Activated T-cell treated with anti-CD3 and anti-CD28 coated beads, Interleukin-2, amount 50 U/mL, for 1 hour (primary cell): ENCODE measurements around the gene CDK15.

ENCODE experiments used
- DNase-seq: peaks from one replicate; pipeline ENCODE4 v3.0.0-alpha.2; 2020

Gene CDK15

DNA sequence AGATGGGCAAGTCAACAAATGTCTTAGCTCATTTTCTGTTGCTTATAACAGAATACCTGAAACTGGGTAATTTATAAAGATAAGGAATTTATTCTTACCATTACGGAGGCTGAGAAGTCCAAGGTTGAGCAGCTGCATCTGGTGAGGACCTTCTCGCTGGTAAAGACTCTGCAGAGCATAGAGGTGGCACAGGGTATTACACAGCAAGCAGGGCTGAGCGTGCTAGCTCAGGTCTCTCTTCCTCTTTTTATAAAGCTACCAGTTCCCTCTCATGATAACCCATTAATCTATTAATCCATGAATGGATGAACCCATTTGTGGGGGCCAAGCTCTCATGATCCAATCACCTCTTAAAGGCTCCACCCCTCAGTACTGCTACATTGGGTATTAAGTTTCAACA, 109.1 kb downstream of the CDK15 start:
- DNase-seq: no peak

DNA sequence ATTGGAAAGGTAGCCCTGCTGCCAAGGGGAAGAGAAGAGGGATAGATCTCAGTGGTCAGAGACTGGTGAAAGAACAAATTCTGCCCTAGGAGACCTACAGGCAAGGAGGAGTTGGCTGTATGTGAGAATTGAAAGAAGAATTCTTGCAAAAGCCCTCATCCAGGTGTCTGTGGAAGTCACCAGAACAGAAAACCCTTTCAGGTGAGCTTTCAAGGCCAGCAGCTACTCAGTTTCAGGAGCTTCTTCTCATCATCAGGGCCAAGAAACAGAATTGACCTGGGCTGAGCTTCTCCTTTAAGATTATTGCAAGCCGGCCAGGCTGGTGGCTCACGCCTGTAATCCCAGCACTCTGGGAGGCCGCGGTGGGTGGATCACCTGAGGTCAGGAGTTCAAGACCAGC, 110.2 kb downstream of the CDK15 start:
- no peak for DNase-seq

DNA sequence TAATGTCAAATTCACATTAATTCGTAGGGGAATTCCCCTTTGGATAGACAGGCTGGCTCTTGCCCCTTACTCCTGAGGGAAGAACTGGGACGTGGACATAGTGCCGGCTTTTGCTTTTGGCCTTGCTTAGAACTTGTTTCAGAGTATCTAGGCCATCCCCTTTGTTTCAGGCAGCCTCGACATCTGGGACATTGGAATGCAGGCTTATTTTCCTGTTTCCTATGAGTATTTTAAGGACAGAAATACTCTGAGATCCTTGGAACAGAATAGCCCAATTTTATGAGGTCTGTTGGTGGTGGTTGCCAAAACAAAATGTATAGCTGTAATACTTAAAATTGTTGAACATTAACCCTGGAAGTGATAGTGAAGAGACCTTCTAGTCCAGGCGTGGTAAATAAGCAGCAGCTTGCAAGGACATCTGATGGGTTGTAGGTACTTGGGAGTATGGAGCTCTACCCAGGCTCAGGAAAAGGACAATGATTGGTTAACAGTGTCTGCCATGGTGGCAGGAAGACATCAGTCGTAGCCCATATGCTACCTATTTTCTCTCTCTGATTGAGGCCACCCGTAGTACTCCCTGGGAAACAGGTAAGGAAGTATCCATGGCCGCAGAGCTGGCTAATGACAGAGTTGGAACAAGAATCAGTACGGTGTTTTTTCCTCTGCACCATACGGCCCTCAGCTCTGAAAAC, 112.4 kb downstream of the CDK15 start:
- no peak for DNase-seq

DNA sequence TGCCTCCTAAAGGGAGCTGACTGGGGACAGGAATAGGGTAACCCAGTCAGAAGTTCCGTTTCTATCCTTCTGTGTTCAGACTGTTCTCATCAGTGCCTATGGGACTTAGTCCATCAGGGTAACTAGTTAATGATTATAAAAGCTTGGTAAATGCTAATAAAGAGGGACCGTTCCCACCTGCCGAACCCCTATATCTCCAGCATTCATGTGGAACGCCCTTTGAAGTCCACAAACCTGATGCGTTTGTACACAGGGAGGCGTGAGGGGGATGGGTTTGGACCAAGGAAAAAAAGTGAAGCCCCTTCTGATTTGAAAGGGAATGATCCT, 112.9 kb downstream of the CDK15 start:
- no peak for DNase-seq

DNA sequence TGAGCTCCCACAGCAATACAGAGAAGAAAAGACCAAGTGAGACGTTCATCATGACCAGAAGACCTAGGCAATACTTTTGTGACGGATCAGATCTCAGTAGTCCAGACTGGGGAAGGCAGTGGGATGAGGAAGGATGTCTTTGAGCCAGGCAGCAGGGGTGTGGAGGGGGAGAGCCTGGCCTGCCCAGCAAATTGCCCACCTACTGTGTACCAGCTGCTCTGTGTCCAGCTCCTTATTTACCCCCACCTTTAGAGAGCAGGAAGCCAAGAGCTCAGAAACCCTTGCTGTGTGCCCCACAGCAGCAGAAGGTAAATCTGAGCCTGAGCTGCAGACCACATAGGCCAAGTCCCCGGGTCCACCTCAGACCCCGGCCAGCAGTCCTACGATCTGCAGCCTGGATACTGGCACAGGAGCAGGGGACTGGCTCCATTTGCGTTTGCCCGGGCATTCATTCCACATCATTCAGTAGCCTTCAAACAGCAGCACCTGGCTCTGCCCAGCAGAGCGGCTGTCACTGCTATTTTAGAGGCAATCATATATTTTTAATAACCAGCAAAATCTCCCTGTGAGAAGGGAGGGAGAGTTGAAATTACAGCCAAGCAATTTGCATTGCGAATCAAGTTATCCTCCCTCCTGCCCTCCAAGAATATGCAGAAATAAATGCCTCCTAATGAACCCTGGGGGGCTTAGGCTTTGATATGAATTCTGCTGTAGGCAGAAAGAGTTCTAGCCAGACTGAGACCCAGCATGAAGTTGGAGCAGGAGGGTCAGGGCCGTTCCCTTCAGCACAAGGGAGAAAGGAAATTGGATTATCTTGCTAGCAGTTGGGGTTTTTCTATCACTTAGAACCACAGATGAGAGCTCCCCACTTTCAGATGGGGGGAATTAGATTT, 117.3 kb downstream of the CDK15 start:
- DNase-seq: no peak

DNA sequence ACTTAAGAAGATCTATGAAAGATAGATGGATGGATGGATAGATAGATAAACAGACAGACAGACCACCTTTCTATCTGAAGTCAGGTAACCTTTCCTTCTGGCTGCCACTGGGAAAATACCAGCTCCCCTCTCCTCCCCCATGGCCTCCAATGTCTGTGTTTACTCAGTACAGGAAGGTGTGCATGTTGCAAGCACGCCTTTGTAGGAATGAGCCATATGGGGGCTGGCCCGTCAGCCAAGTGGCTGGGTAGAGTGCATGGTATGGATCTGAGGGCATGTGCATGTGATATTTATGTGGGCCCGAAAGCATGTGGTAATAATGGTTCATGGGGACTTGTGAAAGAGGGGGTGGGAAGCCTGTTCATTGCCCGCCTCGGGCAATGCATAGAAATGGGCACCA, 118.1 kb downstream of the CDK15 start:
- no peak for DNase-seq

DNA sequence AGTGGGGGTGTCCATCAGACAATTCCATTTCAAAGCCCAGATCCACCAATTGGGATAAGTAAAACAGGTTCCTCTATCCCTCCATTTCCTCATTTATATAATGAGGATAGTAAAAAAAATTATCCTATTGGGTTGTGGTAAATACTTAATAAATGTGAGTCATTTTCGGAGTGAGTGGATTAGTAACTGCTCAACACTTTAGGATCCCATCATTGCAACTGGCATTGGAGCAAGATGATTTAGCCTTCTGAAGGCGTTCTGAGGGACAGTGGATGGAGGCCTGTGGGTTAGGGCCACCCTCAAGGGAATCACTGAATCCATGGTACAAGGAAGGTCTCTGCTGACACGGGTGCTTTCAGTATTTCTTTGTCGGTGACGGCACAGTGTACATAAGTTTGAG, 118.7 kb downstream of the CDK15 start:
- no peak for DNase-seq

DNA sequence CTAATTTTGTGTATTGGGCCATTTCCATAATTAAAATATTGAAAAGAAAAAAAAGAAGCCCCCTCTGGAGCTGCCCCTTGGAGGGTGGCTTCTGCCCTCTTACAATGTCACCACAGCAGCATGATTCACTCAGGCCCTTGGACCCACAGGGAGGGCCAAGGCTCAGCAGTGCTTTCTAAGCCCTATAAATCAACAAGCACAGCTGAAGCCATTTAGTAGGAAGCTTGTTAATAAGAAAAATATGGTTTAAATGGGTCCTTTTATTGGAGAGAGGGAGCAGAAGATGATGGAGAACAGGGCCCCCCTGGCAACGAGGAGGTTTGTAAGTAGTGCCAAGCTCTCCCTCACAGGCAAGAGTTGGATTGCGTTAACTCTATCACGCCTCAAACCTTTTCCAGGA, 119.7 kb downstream of the CDK15 start:
- DNase-seq: no peak

DNA sequence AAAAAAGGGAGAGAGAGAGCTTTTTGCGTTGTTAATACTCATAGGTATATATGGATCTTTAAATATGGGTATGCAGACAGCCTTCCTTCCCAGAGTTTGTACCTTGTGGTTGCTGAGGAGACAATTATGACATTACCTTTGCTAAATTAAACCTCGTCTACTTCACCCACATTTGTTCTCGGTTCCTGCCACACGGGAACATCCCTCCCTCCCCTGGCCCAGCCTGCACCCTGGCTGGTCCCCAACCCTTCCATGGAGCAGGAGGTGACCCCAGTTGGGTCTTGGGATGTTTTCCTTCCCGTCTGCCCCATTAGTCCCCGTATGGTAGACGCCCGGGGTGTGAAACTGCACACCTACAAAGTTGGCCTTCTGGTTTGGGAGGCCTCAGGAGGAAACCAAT, 122.0 kb downstream of the CDK15 start:
- no peak for DNase-seq

DNA sequence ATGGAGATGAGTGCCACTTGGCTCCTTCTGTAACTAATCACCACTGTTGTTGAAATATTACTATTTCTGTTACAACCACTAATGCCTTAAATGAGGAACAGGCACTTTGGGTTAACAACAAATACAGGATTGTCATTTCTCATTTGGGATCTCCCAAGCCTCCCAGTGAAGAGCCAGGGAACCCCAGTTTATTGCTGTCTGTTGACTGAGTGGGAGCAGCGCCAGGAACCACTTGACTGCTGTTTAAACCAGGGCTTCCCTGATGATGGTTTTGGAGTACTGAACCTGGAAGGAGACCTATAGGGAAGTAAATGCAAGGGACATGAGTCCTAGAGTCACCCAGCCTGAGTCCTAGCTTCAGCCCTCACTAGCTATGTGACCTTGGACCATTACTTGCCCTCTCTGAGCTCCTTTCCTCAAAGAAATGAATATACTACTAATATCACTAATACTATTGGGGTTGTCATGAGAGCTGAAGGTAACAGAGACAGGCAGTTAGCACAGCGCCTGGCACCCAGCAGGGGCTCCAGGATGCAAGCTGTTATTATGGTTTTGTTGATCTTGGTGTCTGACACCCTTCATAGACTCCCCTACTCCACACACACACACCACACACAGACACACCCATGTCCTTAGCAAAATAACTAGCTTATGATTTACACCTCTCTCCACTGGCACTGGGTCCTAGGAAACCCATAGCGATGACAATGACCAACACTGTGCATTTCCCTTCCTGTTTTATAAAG, 123.1 kb downstream of the CDK15 start:
- DNase-seq: no peak

DNA sequence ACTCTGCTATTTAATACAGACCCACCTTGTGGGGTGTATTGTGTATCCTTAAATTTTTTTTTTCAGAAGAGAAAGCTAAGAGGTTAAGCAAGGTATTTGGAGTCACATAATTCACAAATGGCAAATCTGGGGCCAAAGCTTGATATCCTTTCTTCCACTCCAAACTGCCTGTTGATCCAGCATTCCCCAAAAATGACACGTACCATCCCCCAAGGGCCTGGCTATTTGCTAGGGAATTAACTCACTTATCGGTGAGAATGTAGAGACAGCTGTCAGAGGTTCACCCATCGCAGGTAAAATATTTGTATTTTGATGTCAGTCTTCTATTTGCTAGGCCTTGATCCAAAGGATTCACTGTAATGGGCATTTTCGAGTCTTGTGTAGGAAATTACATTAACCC, 123.7 kb downstream of the CDK15 start:
- no peak for DNase-seq

DNA sequence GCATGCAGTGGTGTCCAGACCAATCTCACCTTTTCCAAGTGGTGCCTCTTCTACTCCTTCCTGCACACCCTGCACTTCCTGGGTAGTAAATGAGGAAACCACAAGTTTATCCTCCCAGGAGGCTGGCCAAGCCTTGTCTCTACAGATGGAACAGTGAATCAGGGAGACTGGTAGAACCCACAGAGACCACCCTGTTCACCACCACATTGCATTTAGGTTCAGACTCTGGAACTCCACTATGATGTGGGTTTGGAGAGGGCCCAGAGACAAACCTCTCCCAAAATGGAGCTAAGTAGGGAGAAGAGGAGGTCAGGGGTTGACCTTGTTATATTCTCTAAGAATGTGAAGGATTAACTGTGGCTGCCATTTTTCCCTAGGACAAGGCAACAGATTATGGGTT, 124.5 kb downstream of the CDK15 start:
- no peak for DNase-seq

DNA sequence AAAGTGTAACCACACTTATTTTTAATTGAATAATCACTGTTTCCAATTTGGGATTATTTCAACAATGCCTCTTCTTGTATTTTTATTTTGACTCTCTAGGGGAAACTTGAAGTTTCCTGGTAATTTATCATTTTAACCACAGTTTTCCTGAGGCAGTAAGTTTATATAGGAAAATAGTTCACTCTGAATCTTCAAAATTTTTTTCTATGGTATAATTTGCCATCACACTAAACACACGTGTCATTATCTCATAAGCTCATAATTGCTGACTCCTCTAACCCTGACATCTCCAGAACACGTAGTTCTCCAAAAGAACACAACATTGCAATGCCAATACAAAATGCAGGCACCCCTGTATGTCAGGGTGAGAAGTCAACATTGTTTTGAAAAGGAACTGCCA, 125.1 kb downstream of the CDK15 start:
- no peak for DNase-seq

DNA sequence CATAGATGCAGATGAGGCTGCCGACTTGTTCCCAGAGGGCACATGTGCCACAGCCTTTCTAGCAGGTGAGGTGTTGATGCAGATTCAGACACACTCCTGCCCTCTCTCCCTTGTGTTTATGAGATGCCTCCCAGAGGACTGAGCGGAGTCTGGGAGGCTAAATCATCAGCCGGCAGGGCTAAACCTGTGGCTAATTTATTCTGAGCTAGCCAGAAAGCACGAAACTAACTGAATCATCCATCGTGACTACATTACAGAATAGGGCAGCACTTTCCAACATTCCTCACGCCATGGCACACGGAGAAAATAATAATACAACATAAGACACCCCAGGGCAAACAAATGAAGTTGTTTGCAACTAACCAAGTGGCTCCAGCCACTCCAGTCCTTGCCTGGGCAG, 125.6 kb downstream of the CDK15 start:
- DNase-seq: no peak

DNA sequence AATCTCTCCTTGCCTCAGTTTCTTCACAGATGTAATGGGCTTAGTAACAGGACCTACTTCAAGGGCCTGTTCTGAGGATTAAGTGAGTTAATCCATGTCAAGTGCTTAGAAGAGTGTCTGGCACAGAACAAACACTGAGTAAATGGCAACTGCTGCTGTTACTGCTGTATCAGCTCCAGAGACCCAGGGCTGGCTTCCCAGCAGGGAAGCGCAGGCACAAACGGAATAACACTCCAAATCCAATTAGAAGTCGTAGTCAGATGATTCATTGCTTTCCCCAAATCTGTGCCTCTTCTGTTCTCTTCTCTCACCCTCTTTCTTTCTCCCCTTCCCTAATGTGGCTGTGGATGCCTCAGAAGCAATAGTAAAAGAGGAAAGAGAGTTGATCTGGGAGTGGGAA, 126.2 kb downstream of the CDK15 start:
- no peak for DNase-seq

DNA sequence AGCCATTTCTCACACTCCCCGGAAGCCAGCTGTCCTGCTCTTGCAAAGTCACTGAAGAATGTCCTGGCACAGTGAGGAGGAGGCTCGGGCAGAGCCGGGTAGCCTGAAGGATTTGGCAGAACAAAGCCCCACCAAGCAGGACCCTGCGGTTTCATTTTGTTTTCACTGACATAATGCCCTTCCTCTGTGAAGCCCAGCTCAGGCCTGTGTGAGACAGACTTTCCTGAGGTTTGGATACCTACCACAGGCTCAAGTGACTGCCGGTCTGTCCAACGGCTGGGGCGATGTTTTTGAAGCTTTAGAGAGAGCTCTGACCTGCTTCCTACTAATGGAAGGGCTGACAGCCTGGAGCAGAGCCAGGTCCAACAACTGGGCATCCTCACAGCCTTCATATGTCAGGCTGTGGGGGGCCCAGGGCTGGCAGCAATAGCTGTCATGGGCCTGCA, 127.5 kb downstream of the CDK15 start:
- DNase-seq: no peak

DNA sequence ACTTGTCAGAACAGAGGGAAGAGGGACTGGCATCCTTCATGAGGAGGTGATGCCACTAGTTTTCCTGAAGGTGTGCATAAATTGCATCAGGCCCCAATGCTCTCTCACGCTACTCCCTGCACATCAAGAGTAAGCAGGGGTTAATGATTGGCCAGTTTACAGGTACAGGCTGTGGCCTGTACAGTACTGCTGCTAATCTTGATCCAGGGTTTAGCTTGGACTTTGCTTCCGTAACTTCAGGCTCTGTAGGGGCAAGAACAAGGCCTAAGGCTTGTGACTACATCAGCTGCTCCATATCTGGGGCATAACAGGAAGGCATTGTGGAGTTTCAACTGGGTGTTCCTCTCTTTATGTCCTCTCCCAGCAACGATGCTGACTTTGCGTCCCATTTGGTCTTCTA, 130.5 kb downstream of the CDK15 start:
- no peak for DNase-seq

DNA sequence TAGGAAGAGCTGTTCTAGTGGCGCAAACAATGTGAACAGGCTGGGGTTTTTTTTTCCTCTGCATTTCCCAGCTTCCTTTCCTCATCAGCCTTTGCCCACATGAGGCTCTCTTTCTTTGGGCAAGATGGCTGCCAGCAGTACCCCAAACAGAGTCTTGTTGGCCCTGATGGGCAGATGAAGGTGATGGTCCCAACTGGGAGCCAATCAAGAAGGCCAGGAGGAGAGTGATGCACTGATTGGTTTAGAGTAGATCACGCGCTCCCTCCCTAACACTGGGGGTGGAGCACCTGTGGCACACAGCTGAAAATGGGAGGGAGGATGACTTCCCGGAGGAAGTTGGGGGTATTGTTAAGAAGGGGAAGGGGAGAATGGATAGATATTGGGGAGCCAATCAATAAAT, 131.0 kb downstream of the CDK15 start:
- no peak for DNase-seq

DNA sequence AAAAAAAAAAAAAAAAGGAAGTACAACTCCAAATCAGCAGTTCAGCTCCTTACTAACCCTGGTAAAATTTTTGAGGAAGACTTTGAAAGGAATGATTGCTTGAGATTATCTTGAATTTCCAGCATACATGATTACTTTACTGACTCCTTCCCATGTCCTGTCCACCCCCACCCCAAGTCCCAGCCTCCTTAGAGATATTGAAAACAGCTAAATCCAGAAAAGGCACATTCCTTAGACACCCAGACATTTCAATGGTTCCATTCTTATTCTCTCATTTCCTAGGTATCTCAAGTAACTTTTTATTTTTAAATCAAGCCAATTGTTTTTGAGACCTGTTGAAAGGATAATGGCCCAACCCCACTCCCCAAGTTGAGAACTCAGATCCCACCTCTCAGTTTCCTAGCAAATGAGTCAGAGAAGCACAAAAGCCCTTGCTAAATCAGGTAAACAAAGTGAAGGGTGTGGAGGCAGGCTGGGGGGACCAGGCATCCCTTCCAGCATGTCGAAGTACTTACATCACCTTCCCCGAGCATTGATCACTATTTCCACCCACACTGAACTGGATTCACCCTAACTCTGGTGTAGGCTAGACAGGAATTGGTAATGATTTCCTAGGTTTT, 131.9 kb downstream of the CDK15 start:
- DNase-seq: no peak

DNA sequence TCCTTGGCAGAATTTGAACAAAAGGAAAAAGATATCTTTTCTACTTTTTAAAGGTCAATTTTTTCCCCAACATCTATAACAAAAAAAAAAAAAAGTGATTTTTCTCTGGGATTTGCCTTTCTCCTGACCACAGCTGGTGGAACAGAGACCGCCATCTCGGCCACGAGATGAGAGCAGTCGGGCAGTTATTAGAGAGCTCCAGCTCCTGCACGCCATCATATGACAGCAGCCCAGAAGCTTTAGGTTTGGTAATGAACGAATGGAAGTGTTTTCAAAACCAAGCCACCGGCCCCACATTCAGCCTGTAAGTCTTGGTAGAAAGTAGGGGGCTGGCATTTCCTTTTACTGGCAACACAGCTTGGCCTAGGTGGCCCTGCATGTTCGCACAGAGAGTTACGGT, 132.4 kb downstream of the CDK15 start:
- no peak for DNase-seq

DNA sequence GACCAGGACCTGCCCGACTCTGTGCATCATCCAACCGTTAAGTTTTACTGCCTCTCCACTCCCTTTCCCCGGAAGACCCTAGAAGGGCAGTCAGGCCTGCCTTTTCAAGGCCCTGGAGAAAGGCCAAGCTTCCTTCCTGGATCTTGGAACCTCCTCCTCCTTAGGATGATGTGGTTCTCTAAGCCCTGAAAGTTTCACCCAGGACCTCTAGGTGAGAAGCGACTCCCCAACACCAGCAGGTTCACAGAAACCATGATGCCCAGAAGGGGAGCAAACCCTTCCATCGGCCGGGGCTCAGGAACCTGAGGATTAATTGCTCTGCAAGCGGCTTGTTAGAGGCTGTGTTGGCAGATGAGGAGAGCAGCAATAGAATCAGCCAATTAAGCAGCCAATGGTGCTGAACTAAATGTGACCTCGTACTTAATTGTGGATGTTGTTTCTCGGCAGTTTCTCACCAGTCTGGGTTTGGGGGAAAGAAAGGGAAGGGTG, 133.2 kb downstream of the CDK15 start:
- DNase-seq: no peak

DNA sequence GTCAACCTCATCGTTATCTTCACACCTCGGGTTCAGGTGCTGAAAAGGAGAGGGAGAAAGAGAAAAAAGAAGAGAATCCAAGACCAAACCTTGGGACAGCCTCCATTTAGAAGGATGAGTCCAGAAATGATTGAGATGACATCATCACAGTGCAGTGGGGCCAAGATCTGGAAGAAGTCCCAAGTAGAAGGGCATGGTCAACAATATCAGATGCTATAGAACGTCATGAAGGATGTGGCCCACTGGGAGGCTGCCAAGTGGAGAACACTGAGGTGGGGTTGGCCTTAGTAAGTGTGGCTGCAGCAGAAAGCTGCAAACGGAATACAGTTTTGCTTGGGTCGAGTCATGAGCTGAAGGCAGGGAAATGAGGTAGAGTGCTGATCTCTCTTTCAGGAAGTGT, 136.2 kb downstream of the CDK15 start:
- DNase-seq: no peak
